Neural crest cell (in vitro differentiated cells): ENCODE data around the gene RGS16. TPM values are rescaled to one million over a fixed set of nuclear protein-coding genes. Genes with fewer than 3 reads are reported as not detected.

Experiments used
- DNase-seq: peaks from one replicate; pipeline ENCODE4 v3.0.0; 2021; ENCODE audit warnings: low read depth, mixed read lengths, low spot score
- H3K27ac Mint-ChIP-seq: one replicate; pipeline ENCODE4 v1.8.0; 2021; ENCODE audit warnings: mild to moderate bottlenecking, mixed read lengths; ENCODE audit not compliant: unreplicated experiment
- H3K27me3 Mint-ChIP-seq: 2 replicates; pipeline ENCODE4 v1.8.0; 2021; ENCODE audit warnings: low read depth, mild to moderate bottlenecking, mixed read lengths
- H3K36me3 Mint-ChIP-seq: 2 replicates; pipeline ENCODE4 v1.8.0; 2021; ENCODE audit warnings: low read depth, mild to moderate bottlenecking, mixed read lengths
- H3K4me1 Mint-ChIP-seq: 2 replicates; pipeline ENCODE4 v1.8.0; 2021; ENCODE audit warnings: mixed read lengths
- H3K4me3 Mint-ChIP-seq: one replicate; pipeline ENCODE4 v1.8.0; 2021; ENCODE audit warnings: mild to moderate bottlenecking, mixed read lengths
- H3K9me3 Mint-ChIP-seq: 2 replicates; pipeline ENCODE4 v1.8.0; 2021; ENCODE audit warnings: mixed read lengths
- total RNA-seq: library from RNA; stranded (reverse); gene quantifications from 2 replicates; pipeline ENCODE4 v1.2.1, GENCODE V29; 2021
- TF ChIP-seq, protein P1 (sequence below): fragments of 200-600 bp; sonication (generic); conservative IDR thresholded peaks from 2 replicates; pipeline ENCODE4 v1.5.0; 2021; ENCODE audit warnings: antibody characterized with exemption, mild to moderate bottlenecking

Gene RGS16
- total RNA-seq, 1 donor from 2014 or later, result 6.4 TPM

DNA sequence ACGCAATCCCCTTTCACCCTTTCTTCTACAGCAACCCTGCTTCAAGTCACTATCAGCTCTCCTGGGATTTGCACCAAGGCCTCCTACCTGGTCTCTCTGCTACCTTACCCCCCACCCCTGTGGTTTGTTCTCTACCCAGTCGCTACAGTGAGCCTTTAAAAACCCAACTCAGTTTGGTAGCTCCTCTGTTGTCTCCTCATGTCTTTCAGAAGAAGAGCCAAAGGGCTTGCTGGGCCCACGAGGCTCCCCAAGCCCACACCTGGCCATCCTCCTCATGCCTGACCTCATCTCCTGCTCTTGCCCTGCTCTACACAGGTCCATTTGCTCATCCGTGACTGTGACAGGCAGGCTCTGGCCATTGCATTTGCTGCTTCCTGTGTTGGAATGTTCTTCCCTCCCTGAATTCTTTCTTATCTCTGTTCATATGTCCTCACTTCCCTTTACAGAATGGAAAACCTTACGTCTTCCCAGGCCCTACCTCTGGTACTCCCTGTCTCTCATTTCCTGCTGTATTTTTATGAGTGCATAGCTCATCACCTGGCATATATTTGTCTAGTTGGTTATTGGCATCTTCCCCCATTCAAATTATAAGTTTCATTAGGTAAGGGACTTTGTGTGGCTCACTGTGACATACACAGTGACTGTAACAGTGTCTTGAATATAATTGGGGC is 3.3 kb downstream of the RGS16 start:
- H3K27me3 Mint-ChIP-seq, result no peaks in the 10 kb centered on the region
- no peak overlapping the region for H3K27ac Mint-ChIP-seq
- H3K36me3 Mint-ChIP-seq, result no peaks in the 10 kb centered on the region
- H3K9me3 Mint-ChIP-seq, result no peaks in the 10 kb centered on the region
- no peak for DNase-seq
- H3K4me3 Mint-ChIP-seq, result no peak overlapping the region
- TF ChIP-seq, protein P1, sequence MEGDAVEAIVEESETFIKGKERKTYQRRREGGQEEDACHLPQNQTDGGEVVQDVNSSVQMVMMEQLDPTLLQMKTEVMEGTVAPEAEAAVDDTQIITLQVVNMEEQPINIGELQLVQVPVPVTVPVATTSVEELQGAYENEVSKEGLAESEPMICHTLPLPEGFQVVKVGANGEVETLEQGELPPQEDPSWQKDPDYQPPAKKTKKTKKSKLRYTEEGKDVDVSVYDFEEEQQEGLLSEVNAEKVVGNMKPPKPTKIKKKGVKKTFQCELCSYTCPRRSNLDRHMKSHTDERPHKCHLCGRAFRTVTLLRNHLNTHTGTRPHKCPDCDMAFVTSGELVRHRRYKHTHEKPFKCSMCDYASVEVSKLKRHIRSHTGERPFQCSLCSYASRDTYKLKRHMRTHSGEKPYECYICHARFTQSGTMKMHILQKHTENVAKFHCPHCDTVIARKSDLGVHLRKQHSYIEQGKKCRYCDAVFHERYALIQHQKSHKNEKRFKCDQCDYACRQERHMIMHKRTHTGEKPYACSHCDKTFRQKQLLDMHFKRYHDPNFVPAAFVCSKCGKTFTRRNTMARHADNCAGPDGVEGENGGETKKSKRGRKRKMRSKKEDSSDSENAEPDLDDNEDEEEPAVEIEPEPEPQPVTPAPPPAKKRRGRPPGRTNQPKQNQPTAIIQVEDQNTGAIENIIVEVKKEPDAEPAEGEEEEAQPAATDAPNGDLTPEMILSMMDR, result no peak
- peaks cover 11% of the 10 kb centered on the region for H3K4me1 Mint-ChIP-seq

DNA sequence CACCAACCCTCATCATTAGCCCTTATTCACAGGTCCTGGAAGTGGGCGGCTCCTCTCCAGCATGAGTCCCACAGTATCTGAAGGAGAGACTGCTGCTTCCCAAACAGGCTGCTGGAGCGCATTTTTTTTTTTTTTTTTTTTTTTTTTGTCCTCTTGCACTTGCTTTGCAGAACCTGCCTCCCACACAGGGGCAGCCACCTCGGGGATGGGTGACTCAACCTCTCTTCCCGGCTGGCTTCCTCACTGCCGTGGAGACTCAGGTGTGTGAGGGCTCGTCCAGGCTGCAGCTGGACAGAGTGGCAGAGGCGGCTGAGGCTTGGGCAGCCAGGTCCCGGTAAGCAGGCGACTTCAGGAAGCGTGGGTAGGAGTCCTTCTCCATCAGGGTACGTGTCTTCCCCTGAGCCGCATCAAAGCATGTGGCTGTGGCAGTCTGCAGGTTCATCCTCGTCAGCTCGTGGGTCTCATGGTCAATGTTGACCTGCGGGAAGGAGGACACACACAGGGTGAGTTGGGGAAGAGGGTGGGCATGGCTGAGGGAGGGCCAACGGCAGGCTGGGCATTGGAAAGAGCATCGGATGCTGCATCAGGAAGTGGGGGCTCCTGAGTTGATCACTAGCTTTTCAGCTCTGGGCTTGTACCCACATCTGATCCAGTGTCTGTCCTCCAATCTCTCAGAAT is 4.0 kb downstream of the RGS16 start:
- peaks cover 11% of the 10 kb centered on the region for H3K4me1 Mint-ChIP-seq
- no peaks in the 10 kb centered on the region for H3K36me3 Mint-ChIP-seq
- no peak for DNase-seq
- no peak overlapping the region for H3K4me3 Mint-ChIP-seq
- H3K27me3 Mint-ChIP-seq, result no peaks in the 10 kb centered on the region
- H3K27ac Mint-ChIP-seq, result no peak overlapping the region
- no peaks in the 10 kb centered on the region for H3K9me3 Mint-ChIP-seq
- TF ChIP-seq, protein P1, result no peak

DNA sequence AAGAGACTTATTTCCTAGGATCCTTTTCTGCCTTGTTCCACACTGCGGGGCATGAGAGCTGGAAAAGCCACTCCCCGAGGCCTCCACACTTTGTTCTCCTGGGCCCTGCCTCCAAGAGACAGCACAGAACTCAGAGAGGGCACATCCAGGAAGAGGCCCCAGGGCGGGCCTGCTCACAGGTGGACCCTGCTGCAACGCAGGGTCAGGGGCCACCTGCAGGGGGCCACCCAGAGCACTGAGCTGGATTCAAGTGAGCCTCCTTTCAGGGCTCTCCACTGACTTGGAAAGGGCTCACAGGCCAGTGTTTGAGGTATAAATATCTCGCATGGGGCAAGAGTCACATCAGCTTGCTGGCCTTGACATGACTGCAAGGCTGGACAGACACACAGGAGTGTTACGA is 4.8 kb downstream of the RGS16 start:
- no peak for DNase-seq
- Mint-ChIP-seq H3K27ac (no peak overlapping the region), H3K9me3 (no peaks in the 10 kb centered on the region), H3K36me3 (no peaks in the 10 kb centered on the region), H3K4me3 (no peak overlapping the region), H3K4me1 (peaks cover 6% of the 10 kb centered on the region), H3K27me3 (no peaks in the 10 kb centered on the region)
- TF ChIP-seq, protein P1, result peak; percentile 48

- Mint-ChIP-seq H3K36me3 (no peaks in the 10 kb centered on the region), H3K27ac (no peak overlapping the region), H3K4me3 (no peak overlapping the region), H3K4me1 (no peaks in the 10 kb centered on the region), H3K27me3 (no peaks in the 10 kb centered on the region), H3K9me3 (no peaks in the 10 kb centered on the region)
- TF ChIP-seq, protein P1, result no peak
- DNase-seq, result no peak
These were observed 5.9 kb downstream of the RGS16 start for GRCh38 chr1:182598296-182598695.

DNA sequence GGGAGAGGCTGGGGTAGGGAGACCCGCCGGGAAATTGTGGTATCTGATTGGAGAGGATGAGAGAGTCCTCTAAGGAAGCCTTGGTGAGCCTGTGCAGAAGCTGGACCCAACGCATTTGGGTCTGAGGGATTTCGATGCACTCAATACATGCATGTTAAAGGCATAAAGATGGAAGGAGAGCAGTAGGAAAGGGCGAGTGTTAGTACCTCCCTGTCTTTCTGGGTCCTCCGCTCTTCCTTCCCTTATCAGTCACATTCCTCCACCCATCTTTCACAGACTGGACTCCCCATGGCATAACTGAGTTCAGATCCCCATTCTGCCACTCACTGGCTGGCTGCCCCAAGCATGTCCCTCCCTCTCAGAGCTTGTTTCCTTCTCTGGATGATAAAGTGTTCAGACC is 7.3 kb downstream of the RGS16 start:
- TF ChIP-seq, protein P1, result no peak
- no peak for DNase-seq
- Mint-ChIP-seq H3K36me3 (no peaks in the 10 kb centered on the region), H3K4me1 (no peaks in the 10 kb centered on the region), H3K4me3 (no peak overlapping the region), H3K27ac (no peak overlapping the region), H3K27me3 (no peaks in the 10 kb centered on the region), H3K9me3 (no peaks in the 10 kb centered on the region)
